Measurements from ENCODE around the gene SPTBN5.

SPTBN5 gene

GRCh38 chr15:41897363-41897799 lies 3.5 kb upstream of the SPTBN5 start:
- TF ChIP-seq, protein P1, sequence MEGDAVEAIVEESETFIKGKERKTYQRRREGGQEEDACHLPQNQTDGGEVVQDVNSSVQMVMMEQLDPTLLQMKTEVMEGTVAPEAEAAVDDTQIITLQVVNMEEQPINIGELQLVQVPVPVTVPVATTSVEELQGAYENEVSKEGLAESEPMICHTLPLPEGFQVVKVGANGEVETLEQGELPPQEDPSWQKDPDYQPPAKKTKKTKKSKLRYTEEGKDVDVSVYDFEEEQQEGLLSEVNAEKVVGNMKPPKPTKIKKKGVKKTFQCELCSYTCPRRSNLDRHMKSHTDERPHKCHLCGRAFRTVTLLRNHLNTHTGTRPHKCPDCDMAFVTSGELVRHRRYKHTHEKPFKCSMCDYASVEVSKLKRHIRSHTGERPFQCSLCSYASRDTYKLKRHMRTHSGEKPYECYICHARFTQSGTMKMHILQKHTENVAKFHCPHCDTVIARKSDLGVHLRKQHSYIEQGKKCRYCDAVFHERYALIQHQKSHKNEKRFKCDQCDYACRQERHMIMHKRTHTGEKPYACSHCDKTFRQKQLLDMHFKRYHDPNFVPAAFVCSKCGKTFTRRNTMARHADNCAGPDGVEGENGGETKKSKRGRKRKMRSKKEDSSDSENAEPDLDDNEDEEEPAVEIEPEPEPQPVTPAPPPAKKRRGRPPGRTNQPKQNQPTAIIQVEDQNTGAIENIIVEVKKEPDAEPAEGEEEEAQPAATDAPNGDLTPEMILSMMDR (IDR thresholded peaks at IDR 0.05; ENCODE audit: control insufficient read depth, extremely low read depth, insufficient read depth), result no peak
- DNase-seq (ENCODE audit: low read depth), result no peak
- no peak overlapping the region for H3K4me3 ChIP-seq (ENCODE audit: low read depth, low read length)

GRCh38 chr15:41896566-41896965 lies 2.7 kb upstream of the SPTBN5 start:
- H3K4me3 ChIP-seq (ENCODE audit: low read depth, low read length), result no peak overlapping the region
- DNase-seq (ENCODE audit: low read depth), result no peak
- TF ChIP-seq, protein P1 (IDR thresholded peaks at IDR 0.05; ENCODE audit: control insufficient read depth, extremely low read depth, insufficient read depth), result no peak

- TF ChIP-seq, protein P1 (IDR thresholded peaks at IDR 0.05; ENCODE audit: control insufficient read depth, extremely low read depth, insufficient read depth), result no peak
- DNase-seq (ENCODE audit: low read depth), result no peak
- no peak overlapping the region for H3K4me3 ChIP-seq (ENCODE audit: low read depth, low read length)
Observed at GRCh38 chr15:41895957-41896356, 2.1 kb upstream of the SPTBN5 start.

- TF ChIP-seq, protein P1 (IDR thresholded peaks at IDR 0.05; ENCODE audit: control insufficient read depth, extremely low read depth, insufficient read depth), result no peak
- DNase-seq (ENCODE audit: low read depth), result no peak
- no peak overlapping the region for H3K4me3 ChIP-seq (ENCODE audit: low read depth, low read length)
Observed at GRCh38 chr15:41895491-41895890, 1.6 kb upstream of the SPTBN5 start.

DNA sequence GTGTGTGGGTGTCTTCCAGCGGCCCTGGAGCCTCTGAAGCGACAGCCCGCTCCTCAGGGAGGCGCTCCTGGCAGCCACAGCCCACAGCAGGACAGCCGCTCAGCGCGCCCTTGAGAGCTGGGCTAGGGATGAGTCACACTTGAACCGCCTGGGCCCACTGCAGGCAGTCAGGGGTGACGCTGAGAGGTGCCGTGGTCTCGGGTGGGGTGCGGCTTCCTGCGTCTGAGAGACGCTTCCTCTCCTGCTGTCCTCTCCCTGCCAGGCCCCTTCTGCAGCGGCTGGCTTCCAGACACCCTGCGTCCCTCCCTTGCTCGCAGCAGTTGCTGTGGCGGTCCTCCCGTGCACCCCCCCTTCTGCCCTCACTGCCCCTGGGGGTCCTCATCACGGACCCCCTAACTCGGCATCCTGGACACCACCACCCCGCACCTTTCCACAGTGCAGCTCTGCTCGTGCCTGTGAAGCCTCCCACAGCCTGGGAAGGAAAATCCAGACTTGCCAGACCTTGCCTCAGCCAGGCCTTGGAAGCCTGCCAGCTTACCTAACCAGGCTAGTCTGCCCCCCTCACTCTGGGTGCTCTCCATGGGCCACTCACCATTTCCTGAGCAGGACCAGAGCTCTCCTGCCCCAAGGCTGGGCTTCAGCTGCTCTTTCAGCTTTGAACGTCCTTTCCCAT lies 1.1 kb upstream of the SPTBN5 start:
- DNase-seq (ENCODE audit: low read depth), result no peak
- TF ChIP-seq, protein P1 (IDR thresholded peaks at IDR 0.05; ENCODE audit: control insufficient read depth, extremely low read depth, insufficient read depth), result no peak
- no peak overlapping the region for H3K4me3 ChIP-seq (ENCODE audit: low read depth, low read length)

DNA sequence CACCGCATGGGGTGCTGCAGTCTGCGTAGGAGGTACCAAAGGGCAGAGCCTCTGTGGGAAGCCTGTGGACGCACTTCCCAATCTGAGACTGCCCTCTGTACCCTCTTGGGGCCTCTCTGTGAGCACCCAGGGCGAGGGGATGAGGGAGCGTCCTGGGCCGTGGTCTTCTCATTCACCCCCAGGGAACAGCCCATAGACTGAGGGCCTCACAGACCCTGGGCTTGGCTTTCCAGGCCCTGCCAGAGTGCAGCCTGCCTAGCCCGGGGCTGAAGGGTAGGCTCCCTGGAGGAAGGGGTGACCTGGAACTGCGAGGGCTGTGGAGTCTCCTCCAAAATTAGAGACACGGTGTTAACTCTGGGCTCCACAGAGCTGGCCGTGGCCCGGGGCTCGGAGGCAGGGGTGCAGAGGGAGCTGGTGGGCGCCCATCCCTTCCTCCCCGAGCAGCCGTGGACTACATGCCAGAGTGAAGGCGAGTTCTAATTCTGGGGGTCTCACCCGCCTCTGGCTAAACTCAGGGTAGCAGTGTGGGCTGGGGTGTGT lies 468 bp upstream of the SPTBN5 start:
- TF ChIP-seq, protein P1 (IDR thresholded peaks at IDR 0.05; ENCODE audit: control insufficient read depth, extremely low read depth, insufficient read depth), result no peak
- no peak overlapping the region for H3K4me3 ChIP-seq (ENCODE audit: low read depth, low read length)
- DNase-seq (ENCODE audit: low read depth), result no peak
